MCF 10A (cell line): ENCODE results near the gene TARS1. TPM values are rescaled to one million over a fixed set of nuclear protein-coding genes. Genes with fewer than 3 reads are reported as not detected.
A peak's percentile ranks its signal among the peaks of the same experiment; 100 is the strongest.

Source experiments
- BruUV-seq: library from RNA; stranded (reverse); fragments of 400-500 nt; replicated peaks from 2 replicates; lab custom pipeline; 2021; lab: Mats Ljungman, UMichigan
- CTCF ChIA-PET: fragments of 300-600 bp; sonication (Branson Sonifier 250); formaldehyde crosslinking; extraction: SDS; loops from one replicate; lab custom pipeline; 2021; ENCODE audit warnings: antibody characterized with exemption, inconsistent platforms; lab: Yijun Ruan, JAX
- POLR2A ChIA-PET: fragments of 300-600, 350-650 bp; sonication (Branson Sonifier 250); formaldehyde crosslinking; extraction: SDS; loops from one replicate; lab custom pipeline; 2020; ENCODE audit warnings: antibody characterized with exemption, inconsistent platforms; lab: Yijun Ruan, JAX
- DNase-seq: peaks from one replicate; pipeline ENCODE4 v3.0.0-alpha.2; 2018; ENCODE audit not compliant: unreplicated experiment
- H3K27ac Mint-ChIP-seq: one replicate; pipeline ENCODE4 v1.8.0; 2022; ENCODE audit warnings: mild to moderate bottlenecking, low read depth, mixed read lengths; ENCODE audit not compliant: unreplicated experiment
- H3K27me3 Mint-ChIP-seq: one replicate; pipeline ENCODE4 v1.8.0; 2022; ENCODE audit warnings: mixed read lengths; ENCODE audit not compliant: insufficient read depth, unreplicated experiment
- H3K36me3 Mint-ChIP-seq: one replicate; pipeline ENCODE4 v1.8.0; 2022; ENCODE audit warnings: mild to moderate bottlenecking, moderate library complexity, mixed read lengths; ENCODE audit not compliant: insufficient read depth, unreplicated experiment
- H3K4me1 Mint-ChIP-seq: one replicate; pipeline ENCODE4 v1.8.0; 2022; ENCODE audit warnings: mixed read lengths; ENCODE audit not compliant: insufficient read depth, unreplicated experiment
- H3K4me3 Mint-ChIP-seq: one replicate; pipeline ENCODE4 v1.8.0; 2022; ENCODE audit warnings: mild to moderate bottlenecking, moderate library complexity, mixed read lengths; ENCODE audit not compliant: unreplicated experiment
- H3K9me3 Mint-ChIP-seq: one replicate; pipeline ENCODE4 v1.8.0; 2022; ENCODE audit warnings: mixed read lengths; ENCODE audit not compliant: unreplicated experiment
- intact Hi-C: fragments of 100-400 bp; cut with micrococcal nuclease; formaldehyde crosslinking; loops from 2 replicates; pipeline ENCODE4 v1.14.1; 2022
- total RNA-seq: library from RNA; stranded (reverse); gene quantifications from 2 replicates; pipeline ENCODE4 v1.2.3, GENCODE V29; 2022
- TF ChIP-seq, protein P1 (sequence below): fragments of 200-600 bp; IDR thresholded peaks from one replicate; pipeline ENCODE4 v1.8.0; 2022; ENCODE audit warnings: antibody characterized with exemption, mild to moderate bottlenecking; ENCODE audit not compliant: unreplicated experiment

TARS1 gene
- total RNA-seq, 1 experiment from 2014 or later, result 469 TPM

DNA sequence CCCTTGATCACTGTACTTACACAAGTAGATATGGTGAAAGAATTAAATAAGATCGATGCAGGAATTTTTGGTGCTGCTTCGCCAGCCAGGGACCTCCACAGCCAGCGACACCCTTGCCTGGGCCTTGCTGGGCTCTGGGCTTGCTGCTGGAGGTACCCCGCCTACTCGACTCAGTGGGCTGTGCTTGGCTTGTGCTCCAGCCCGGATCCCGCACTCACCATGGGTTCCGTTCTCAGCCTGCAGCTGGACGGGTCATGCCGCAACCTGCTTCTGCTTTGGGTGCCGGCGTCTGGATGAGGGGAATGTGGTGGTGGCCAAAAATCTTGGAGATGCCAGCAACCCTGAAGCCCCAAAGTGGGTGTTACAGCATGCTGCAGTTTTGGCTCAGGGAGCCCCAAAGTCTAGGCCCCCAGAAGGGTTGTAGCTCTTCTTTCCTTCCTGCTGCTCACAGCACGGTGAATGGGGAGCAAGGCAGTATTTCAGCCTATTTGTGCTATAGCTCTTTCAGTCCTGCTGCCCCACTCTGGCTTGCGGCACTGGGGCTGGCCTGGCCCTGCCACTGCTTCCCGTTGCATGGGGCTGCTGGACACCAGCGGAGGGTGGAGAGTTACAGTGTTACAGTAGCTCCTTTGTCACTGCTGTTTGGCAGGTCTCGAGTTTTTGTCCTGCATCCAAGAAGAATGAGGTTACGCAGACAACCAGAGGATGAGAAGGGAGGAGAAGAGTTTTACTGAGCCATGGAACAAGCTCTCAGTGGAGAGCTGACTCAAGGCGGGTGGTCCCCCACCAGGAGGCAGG, 48.0 kb downstream of the TARS1 start:
- ChIA-PET CTCF (no interaction called here), POLR2A (no interaction called here)
- no TSS peak for BruUV-seq
- TF ChIP-seq, protein P1, sequence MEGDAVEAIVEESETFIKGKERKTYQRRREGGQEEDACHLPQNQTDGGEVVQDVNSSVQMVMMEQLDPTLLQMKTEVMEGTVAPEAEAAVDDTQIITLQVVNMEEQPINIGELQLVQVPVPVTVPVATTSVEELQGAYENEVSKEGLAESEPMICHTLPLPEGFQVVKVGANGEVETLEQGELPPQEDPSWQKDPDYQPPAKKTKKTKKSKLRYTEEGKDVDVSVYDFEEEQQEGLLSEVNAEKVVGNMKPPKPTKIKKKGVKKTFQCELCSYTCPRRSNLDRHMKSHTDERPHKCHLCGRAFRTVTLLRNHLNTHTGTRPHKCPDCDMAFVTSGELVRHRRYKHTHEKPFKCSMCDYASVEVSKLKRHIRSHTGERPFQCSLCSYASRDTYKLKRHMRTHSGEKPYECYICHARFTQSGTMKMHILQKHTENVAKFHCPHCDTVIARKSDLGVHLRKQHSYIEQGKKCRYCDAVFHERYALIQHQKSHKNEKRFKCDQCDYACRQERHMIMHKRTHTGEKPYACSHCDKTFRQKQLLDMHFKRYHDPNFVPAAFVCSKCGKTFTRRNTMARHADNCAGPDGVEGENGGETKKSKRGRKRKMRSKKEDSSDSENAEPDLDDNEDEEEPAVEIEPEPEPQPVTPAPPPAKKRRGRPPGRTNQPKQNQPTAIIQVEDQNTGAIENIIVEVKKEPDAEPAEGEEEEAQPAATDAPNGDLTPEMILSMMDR, result no peak
- no peak overlapping the region for H3K27ac Mint-ChIP-seq
- intact Hi-C loops, result no loop called here
- H3K36me3 Mint-ChIP-seq, result no peaks in the 10 kb centered on the region
- no peak for DNase-seq
- H3K4me3 Mint-ChIP-seq, result no peak overlapping the region
- H3K9me3 Mint-ChIP-seq, result no peaks in the 10 kb centered on the region
- H3K4me1 Mint-ChIP-seq, result no peaks in the 10 kb centered on the region
- no peaks in the 10 kb centered on the region for H3K27me3 Mint-ChIP-seq

DNA sequence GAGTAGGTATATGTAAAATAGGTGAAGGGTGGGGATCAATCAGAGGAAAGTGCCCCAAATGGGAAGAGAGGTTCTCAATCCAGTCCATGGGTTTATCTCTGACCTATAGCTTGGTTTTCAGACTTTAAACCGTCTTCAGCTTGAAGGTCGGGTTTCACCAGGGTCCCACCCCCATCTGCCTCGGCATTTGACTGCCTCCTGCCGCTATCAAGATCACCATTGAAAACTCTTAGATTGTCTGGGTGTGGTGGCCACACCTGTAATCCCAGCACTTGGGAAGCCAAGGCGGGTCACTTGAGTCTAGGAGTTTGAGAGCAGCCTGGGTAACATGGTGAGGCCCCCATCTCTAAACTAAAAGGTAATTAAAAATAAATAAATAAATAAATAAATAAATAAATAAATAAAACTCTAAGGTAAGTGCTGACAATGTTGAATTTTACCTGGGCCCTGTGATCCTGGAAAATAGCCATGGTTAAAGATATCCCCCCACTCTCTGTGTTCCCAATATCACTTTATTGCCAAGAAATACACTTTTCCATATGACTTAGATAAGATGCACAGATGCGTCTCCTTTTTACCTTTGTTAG, 48.8 kb downstream of the TARS1 start:
- no peaks in the 10 kb centered on the region for H3K27me3 Mint-ChIP-seq
- intact Hi-C loops, result loop anchor here (1.0 kb wide), 1 partner anchor 20 kb away; no protein-coding TSS in a partner anchor
- no peak for DNase-seq
- TF ChIP-seq, protein P1, result no peak
- BruUV-seq, result TSS peak; percentile 18
- H3K4me1 Mint-ChIP-seq, result no peaks in the 10 kb centered on the region
- H3K4me3 Mint-ChIP-seq, result no peak overlapping the region
- no peaks in the 10 kb centered on the region for H3K36me3 Mint-ChIP-seq
- H3K27ac Mint-ChIP-seq, result no peak overlapping the region
- ChIA-PET POLR2A (no interaction called here), CTCF (no interaction called here)
- H3K9me3 Mint-ChIP-seq, result no peaks in the 10 kb centered on the region

DNA sequence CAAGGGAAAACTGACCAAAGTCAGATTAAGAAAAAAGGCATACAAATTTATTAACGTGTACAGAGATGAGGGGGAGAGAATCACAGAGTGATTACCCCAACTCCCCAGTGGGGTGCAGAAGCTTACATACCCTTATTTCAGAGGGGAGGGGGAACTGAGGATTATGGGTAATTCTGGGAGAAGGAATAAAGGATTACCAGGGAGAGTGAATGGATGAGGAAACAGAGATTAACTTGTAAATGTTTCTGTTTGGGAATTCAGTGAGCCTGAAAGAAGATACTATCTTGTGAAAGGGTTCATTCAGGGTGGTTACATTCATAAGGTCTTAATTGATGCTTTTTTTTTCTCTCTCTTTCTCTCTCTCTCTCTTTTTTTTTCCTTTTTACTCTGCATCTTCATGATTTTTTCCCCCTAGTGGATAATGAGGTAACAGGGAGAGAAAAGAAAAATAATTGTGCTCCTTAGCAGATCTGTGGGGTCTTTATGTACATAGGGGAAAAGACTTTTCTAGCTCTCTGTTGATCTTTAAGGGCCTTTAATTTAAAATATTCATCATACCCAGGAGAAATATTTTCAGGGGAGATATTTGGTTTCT, 49.4 kb downstream of the TARS1 start:
- Mint-ChIP-seq H3K36me3 (no peaks in the 10 kb centered on the region), H3K4me1 (no peaks in the 10 kb centered on the region)
- CTCF ChIA-PET, result no interaction called here

More for the DNA sequence above, 49.4 kb downstream of the TARS1 start:
- TF ChIP-seq, protein P1, result no peak
- H3K27ac Mint-ChIP-seq, result no peak overlapping the region
- no peaks in the 10 kb centered on the region for H3K27me3 Mint-ChIP-seq
- intact Hi-C loops, result loop anchor here (1.0 kb wide), 1 partner anchor 19 kb away; no protein-coding TSS in a partner anchor
- BruUV-seq, result no TSS peak
- H3K9me3 Mint-ChIP-seq, result no peaks in the 10 kb centered on the region
- POLR2A ChIA-PET, result no interaction called here
- H3K4me3 Mint-ChIP-seq, result no peak overlapping the region
- DNase-seq, result no peak
